Dermis microvascular lymphatic vessel endothelial cell (primary cell): ENCODE data around the gene CES5A. TPM values are rescaled to one million over a fixed set of nuclear protein-coding genes. Genes with fewer than 3 reads are reported as not detected.

Source experiments
- total RNA-seq: library from RNA; depleted of rRNA; stranded (reverse); fragments of >200 nt; gene quantifications from 2 replicates; pipeline ENCODE4 v1.2.1, GENCODE V29; 2014

Gene CES5A
- total RNA-seq, 1 donor from 2014 or later, result not detected

Other genes with a start within 250 kb of the CES5A start
- under 0.01 TPM in 1 of 2 replicates, not detected in the other for gene SLC6A2, start 219.4 kb downstream of the CES5A start, total RNA-seq
- gene CES1, start 42.3 kb downstream of the CES5A start, total RNA-seq, result under 0.01 TPM in 1 of 2 replicates, not detected in the other